Subcutaneous adipose tissue (tissue), 4 donors: Measurements from ENCODE around the gene MRPS7. TPM values are rescaled to one million over a fixed set of nuclear protein-coding genes. Genes with fewer than 3 reads are reported as not detected.

ENCODE experiments used
- total RNA-seq, 4 donors: library from RNA; depleted of rRNA; stranded (reverse); fragments of >200 nt; gene quantifications; one replicate each; pipeline ENCODE4 v1.1.0, GENCODE V29; 2016
- TF ChIP-seq, protein P1 (sequence below): fragments of 450-650 bp; IDR thresholded peaks from one replicate; pipeline ENCODE4 v1.5.1; 2016; ENCODE audit warnings: low read depth, mild to moderate bottlenecking, control low read depth, antibody characterized with exemption, moderate library complexity

MRPS7 gene
- total RNA-seq, 4 donors from 2014 or later = 25.7 to 42.8 (median 38.5) TPM

DNA sequence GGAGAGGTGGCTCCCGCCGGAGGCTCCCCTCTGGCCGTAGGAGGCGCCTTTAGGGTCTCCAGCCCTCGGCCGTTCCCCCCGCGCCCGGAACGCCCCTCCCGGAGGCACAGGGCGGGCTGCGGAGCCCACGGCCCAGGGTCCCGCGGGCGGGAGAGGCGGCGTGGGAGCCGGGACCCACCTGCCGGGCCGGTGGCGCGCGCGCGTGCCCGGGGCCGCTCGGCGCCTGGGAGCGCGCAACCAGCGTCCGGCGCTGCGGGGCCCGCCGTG is 9.2 kb downstream of the MRPS7 start, which contains the start of gene MIF4GD:
TSS of gene MIF4GD (minus strand) at position 266 of the 267 bp plus-strand sequence. CDS start 1,036 bp downstream, outside the sequence.
- TF ChIP-seq, protein P1, sequence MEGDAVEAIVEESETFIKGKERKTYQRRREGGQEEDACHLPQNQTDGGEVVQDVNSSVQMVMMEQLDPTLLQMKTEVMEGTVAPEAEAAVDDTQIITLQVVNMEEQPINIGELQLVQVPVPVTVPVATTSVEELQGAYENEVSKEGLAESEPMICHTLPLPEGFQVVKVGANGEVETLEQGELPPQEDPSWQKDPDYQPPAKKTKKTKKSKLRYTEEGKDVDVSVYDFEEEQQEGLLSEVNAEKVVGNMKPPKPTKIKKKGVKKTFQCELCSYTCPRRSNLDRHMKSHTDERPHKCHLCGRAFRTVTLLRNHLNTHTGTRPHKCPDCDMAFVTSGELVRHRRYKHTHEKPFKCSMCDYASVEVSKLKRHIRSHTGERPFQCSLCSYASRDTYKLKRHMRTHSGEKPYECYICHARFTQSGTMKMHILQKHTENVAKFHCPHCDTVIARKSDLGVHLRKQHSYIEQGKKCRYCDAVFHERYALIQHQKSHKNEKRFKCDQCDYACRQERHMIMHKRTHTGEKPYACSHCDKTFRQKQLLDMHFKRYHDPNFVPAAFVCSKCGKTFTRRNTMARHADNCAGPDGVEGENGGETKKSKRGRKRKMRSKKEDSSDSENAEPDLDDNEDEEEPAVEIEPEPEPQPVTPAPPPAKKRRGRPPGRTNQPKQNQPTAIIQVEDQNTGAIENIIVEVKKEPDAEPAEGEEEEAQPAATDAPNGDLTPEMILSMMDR = no peak

DNA sequence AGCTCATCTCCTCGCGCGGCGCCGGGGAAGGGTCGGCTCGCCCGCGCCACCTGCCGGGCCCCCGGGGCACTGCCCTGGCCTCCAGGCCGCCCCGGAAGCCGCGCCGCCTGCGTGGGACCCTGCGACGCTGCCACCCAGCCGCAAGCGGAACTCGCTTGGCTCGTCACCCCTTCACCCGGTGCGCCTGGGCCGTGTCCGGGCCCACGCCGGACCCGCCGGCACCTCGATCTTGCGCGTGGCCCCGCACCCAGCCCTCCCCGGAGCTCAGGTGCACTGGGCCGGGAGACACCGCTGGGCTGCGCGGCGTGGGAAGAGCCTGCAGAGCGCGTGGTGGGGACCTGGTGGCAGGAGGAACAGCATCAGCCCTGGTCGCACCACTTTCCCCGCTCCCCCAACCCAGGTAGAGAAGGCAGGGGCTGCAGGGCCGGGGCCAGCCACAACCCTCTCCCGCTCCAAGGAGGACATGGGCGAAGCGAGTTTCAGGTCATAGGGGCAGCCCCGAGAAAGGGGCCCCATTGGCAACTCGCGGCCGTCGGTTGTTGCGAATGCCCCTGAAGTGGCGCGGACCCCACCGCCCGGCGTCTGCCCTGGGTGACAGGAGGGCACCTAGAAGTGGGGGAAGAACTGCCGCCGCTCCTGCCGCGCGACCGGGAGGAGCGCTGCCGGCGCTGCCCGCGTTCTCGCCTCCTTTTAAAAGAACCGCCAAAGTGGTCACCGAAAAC is 9.7 kb downstream of the MRPS7 start:
- TF ChIP-seq, protein P1 = no peak

DNA sequence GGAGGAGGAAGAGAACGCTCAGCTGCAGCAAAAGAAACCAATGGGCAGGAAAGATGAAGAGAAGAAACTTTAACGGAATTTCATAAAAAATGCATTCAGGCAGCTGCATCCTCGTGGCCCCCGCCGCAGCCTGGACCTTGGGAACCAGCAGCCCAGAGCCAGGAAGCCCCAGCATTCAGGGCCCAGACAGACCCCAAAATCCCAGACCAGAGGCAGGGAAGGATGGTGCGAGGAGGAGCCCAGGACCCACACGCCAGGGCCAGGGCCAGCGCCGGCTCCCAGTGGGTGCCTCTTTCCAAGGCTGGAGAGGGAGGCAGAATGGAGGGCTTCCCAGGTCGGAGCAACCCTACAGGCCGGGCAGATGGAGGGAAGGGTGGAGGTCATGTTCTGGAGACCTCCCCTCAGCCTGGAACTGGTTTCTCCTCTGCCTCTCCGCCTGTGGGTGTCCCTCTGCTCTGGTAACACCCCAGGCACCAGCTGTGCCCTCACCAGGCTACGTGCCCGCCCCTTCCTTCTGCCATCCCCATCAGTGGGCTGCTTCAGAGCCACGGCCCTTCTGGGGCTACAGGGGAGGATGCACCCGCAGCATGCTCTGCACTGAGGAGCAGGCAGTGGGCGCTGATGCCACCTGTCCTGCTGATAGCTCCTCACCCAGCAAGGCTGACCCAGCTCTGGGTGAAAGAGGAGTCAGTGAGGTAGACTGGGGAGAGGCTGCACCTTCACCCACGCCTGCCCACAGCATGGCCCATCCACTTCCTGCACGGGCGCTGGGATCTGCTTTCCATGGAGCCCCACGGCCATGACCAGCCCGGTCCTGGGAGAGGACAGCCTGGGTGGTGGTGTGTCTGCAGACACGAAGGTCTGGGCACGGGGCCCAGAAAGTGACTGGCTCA is 10.5 kb downstream of the MRPS7 start:
- TF ChIP-seq, protein P1 = no peak

DNA sequence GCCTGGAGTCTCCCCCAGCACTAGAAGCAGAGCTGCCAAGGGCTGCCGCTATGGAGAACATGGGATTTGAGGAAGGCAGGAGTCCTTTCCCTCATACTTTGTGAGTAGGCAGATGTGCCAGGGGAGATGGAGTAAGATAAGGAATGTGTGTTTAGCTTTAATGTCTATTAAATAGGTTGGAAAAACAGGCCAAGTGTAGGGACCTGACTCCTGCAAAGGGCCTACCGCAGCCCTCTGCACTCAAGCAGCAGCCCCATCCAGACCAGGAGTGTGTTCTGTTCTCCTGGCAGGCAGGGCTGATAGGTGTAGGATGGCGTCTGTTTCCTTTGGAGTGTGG is 11.1 kb downstream of the MRPS7 start:
- TF ChIP-seq, protein P1 = no peak

DNA sequence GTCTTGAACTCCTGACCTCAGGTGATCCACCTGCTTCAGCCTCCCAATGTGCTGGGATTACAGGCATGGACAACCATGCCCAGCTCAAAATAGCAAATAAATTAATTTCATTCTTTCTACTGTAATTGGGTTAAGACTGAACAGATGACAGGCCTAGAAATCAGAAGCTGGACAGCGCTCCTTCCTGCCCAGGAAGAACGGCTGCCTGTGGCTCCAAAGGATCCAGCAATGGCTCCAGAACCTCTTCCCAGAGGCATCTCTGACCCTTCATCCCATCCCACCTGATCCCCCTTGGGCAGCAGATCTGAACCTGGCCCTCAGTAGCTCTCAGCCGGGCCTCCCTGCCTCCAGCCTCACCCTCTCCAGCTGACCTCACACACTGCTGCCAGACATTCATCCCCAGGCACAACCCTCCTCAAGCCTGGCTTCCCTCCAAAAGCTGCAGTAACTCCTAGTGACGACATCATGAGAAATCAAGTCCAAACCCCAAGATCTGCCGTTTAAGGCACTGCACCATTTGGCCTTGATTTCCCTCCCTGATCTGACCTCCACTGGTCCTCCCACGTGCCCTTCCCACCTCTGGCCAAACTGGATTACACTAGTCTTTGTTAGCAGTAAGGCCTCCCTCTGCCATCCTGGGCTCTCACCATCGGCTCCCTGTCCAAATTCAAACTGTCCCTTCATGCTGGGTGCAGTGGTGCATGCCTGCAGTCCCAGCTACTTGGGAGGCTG is 12.5 kb downstream of the MRPS7 start:
- TF ChIP-seq, protein P1 = no peak

DNA sequence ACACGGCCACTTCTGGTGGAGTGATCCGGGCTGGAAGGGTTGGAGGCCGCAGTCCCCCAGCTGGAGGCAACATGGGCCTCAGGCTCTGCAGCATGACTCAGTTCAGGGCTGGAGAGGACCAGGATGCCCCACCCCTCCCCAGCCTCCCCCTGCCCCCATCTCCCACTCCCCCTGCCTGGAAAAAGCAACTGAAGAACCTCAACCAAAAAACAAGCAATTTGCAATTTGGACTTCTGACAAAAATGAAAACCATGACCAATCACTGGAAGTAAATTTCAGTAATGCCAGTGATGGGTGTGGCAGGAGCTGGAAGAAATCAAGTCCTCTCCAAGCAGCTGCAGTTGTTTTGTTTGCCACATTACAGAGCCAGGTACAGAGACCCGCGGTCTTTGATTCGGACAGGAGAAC is 16.0 kb downstream of the MRPS7 start:
- TF ChIP-seq, protein P1 = no peak

DNA sequence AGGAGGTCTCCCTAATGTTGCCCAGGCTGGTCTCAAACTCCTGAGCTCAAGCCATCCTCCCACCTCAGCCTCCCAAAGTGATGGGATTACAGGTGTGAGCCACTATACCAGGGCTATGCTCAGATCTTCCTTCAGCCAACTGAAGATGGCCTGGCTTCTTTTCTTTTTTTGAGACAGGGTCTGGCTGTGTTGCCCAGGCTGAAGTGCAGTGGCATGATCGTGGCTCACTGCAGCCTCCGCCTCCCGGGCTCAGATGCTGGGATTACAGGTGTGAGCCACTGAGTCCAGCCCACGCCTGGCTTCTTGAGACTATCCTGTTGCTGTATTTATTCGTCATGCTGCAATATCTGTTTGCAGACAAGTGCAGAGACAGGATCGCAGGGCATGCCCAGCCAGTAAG is 23.4 kb downstream of the MRPS7 start:
- TF ChIP-seq, protein P1 = no peak
